Measurements from ENCODE around the gene TMA7B. TPM values are rescaled to one million over a fixed set of nuclear protein-coding genes. Genes with fewer than 3 reads are reported as not detected.
A peak's percentile ranks its signal among the peaks of the same experiment; 100 is the strongest.

The TMA7B gene
- total RNA-seq, 2 experiments from 2014 or later: 5.7 to 6.5 TPM

DNA sequence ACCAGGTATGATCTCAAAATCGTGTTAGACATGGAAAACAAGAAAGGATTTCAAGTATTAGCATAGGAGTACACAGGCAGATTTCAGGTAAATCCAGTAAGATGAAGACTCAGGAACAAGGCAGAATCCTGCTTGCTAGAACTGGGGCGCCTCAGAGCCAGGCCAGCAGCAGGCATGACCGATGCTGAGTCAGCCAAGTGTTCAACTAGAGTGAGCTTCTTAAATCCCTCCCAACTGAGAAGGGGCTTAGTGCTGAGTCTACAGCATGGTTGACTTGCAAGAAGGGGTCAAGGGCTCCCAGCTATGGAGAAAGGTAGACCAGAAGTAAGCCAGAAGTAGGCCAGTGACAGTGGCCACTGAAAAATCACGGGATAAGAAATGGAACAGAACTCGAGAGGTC, 46.9 kb upstream of the TMA7B start:
- Histone ChIP-seq H3K9me3 (ENCODE audit: control insufficient read depth in 1 of 2, insufficient read depth in 1 of 2, low read length in 2 of 2) (no peaks in the 10 kb centered on the region), H3K36me3 (ENCODE audit: insufficient read depth, low read length) (peaks cover 17% of the 10 kb centered on the region), H3K4me1 (ENCODE audit: insufficient read depth, low read length) (peaks cover 84% of the 10 kb centered on the region), H3K27me3 (ENCODE audit: control insufficient read depth in 1 of 2, insufficient read depth in 2 of 2, low read length in 2 of 2) (no peaks in the 10 kb centered on the region), H3K27ac (ENCODE audit: low read depth in 1 of 2, low read length in 2 of 2) (peak overlapping the region in 1 of 2 donors; percentile 6), H3K4me3 (ENCODE audit: low read length) (peak overlapping the region; percentile 13)
- ChIA-PET CTCF (interaction anchor here (1.0 kb wide), 1 partner anchor 33 kb away, joined by 3 read pairs; no protein-coding TSS in a partner anchor), POLR2A (interaction anchor here (1.0 to 17.2 kb wide), 3 partner anchors 9 to 29 kb away, joined by 3 to 393 read pairs (median 7); no protein-coding TSS in a partner anchor)
- no peak for ATAC-seq (ENCODE audit: poor library complexity)
- H3K9me3 Mint-ChIP-seq: no peaks in the 10 kb centered on the region
- no peaks in the 10 kb centered on the region for H3K27me3 Mint-ChIP-seq
- peaks cover 97% of the 10 kb centered on the region for H3K4me1 Mint-ChIP-seq (ENCODE audit: low read depth)
- DNase-seq: peak in 1 of 14 experiments; percentile 42
- peaks cover 75% of the 10 kb centered on the region for H3K36me3 Mint-ChIP-seq (ENCODE audit: low read depth)
- no peak overlapping the region for H3K27ac Mint-ChIP-seq
- no peak for TF ChIP-seq CTCF (IDR thresholded peaks at IDR 0.05)
- peak overlapping the region; percentile 97 for H3K4me3 Mint-ChIP-seq
- intact Hi-C loops (cut with DNase I, micrococcal nuclease): no loop called here

DNA sequence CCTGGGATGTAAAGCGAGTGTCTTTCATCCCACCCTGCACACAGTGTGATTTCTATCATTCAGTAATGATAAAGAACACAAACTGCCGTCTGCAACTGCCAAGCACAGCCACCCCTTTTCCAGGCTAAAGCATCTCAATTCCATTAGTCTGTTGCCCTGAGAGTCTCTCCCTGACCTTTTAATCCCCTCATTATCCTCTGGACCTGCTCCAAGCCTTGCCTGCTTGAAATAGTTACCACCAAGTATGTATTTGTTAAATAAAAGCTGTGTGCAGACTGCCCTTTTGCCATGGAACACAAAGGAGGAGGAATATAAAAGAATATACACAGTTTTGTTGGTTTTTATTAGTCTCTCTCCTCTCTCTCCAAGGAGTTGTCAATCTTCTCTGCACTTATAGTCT, 46.3 kb upstream of the TMA7B start:
- Histone ChIP-seq H3K36me3 (ENCODE audit: insufficient read depth, low read length) (peaks cover 18% of the 10 kb centered on the region), H3K4me1 (ENCODE audit: insufficient read depth, low read length) (peaks cover 82% of the 10 kb centered on the region), H3K27me3 (ENCODE audit: control insufficient read depth in 1 of 2, insufficient read depth in 2 of 2, low read length in 2 of 2) (no peaks in the 10 kb centered on the region), H3K27ac (ENCODE audit: low read depth in 1 of 2, low read length in 2 of 2) (peak overlapping the region; percentile 6 to 11), H3K9me3 (ENCODE audit: control insufficient read depth in 1 of 2, insufficient read depth in 1 of 2, low read length in 2 of 2) (no peaks in the 10 kb centered on the region), H3K4me3 (ENCODE audit: low read length) (peak overlapping the region; percentile 13)
- ATAC-seq (ENCODE audit: poor library complexity): no peak
- Mint-ChIP-seq H3K27ac (no peak overlapping the region), H3K4me1 (ENCODE audit: low read depth) (peaks cover 97% of the 10 kb centered on the region), H3K9me3 (no peaks in the 10 kb centered on the region), H3K27me3 (no peaks in the 10 kb centered on the region), H3K36me3 (ENCODE audit: low read depth) (peaks cover 70% of the 10 kb centered on the region), H3K4me3 (peak overlapping the region; percentile 97)
- POLR2A ChIA-PET: interaction anchor here (0.8 to 17.2 kb wide), 3 partner anchors 14 to 131 kb away, joined by 3 to 393 read pairs (median 3); no protein-coding TSS in a partner anchor
- intact Hi-C loops (cut with DNase I, micrococcal nuclease): loop anchor here in 1 of 2 experiments (2.0 kb wide), 1 partner anchor 19 kb away; no protein-coding TSS in a partner anchor
- no peak for TF ChIP-seq CTCF (IDR thresholded peaks at IDR 0.05)
- CTCF ChIA-PET: interaction anchor here (1.0 kb wide), 1 partner anchor 32 kb away, joined by 3 read pairs; no protein-coding TSS in a partner anchor
- DNase-seq: no peak

DNA sequence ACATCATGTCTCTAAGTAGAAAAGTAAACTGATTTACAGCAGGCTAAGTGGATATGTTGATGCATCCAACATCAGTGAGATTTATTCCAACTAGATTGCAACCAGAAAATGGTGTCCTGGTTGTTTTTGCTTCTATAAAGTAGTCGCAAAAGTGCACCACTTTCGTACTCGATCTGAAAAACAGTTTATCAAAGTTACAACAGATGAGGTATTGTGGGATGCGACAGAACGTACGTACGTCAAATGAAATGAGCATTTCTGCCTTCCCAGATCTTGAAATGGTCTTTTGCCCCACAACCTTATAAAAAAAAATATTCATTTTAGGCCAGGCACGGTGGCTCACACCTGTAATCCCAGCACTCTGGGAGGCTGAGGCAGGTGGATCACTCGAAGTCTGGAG, 45.6 kb upstream of the TMA7B start:
- no peak overlapping the region for H3K27ac Mint-ChIP-seq
- Histone ChIP-seq H3K27ac (ENCODE audit: low read depth in 1 of 2, low read length in 2 of 2) (no peak overlapping the region), H3K9me3 (ENCODE audit: control insufficient read depth in 1 of 2, insufficient read depth in 1 of 2, low read length in 2 of 2) (no peaks in the 10 kb centered on the region), H3K4me1 (ENCODE audit: insufficient read depth, low read length) (peaks cover 83% of the 10 kb centered on the region), H3K27me3 (ENCODE audit: control insufficient read depth in 1 of 2, insufficient read depth in 2 of 2, low read length in 2 of 2) (no peaks in the 10 kb centered on the region), H3K36me3 (ENCODE audit: insufficient read depth, low read length) (peaks cover 15% of the 10 kb centered on the region), H3K4me3 (ENCODE audit: low read length) (no peak overlapping the region)
- H3K36me3 Mint-ChIP-seq (ENCODE audit: low read depth): peaks cover 67% of the 10 kb centered on the region
- intact Hi-C loops (cut with DNase I, micrococcal nuclease): loop anchor here in 1 of 2 experiments (2.0 kb wide), 1 partner anchor 18 kb away; no protein-coding TSS in a partner anchor
- POLR2A ChIA-PET: interaction anchor here (0.6 to 17.2 kb wide), 5 partner anchors 9 to 332 kb away, joined by 3 to 393 read pairs (median 3); no protein-coding TSS in a partner anchor
- ATAC-seq (ENCODE audit: poor library complexity) (no peak), DNase-seq (no peak)
- peaks cover 95% of the 10 kb centered on the region for H3K4me1 Mint-ChIP-seq (ENCODE audit: low read depth)
- no peaks in the 10 kb centered on the region for H3K9me3 Mint-ChIP-seq
- no peak for TF ChIP-seq CTCF (IDR thresholded peaks at IDR 0.05)
- H3K4me3 Mint-ChIP-seq: peak overlapping the region; percentile 97
- CTCF ChIA-PET: interaction anchor here (0.7 to 1.0 kb wide), 2 partner anchors 32 to 169 kb away, joined by 3 read pairs; no protein-coding TSS in a partner anchor
- H3K27me3 Mint-ChIP-seq: no peaks in the 10 kb centered on the region

Measured in CD4-positive, alpha-beta T cell (primary cell).